Panc1 (cell line): ENCODE results near the gene BRME1. TPM values are rescaled to one million over a fixed set of nuclear protein-coding genes. Genes with fewer than 3 reads are reported as not detected.

Source experiments
- ATAC-seq: fragments of 200-7000 bp; cut with Tn5 transposase; 2 replicates; pipeline ENCODE4 v1.9.1; 2020; ENCODE audit warnings: mild to moderate bottlenecking, moderate library complexity
- BruUV-seq: library from RNA; stranded (reverse); fragments of 400-500 nt; replicated peaks from 2 replicates; lab custom pipeline; 2021; lab: Mats Ljungman, UMichigan
- CTCF ChIA-PET: fragments of 300-600 bp; sonication (Branson Sonifier 250); formaldehyde crosslinking; loops from one replicate; lab custom pipeline; 2022; ENCODE audit warnings: antibody characterized with exemption; lab: Charles Lee
- POLR2A ChIA-PET: fragments of 300-600 bp; sonication (Branson Sonifier 250); formaldehyde crosslinking; loops from one replicate; lab custom pipeline; 2022; ENCODE audit warnings: antibody characterized with exemption; lab: Charles Lee
- DNase-seq: peaks from one replicate; pipeline ENCODE4 v3.0.0-alpha.2; 2010; ENCODE audit warnings: low read depth, low spot score
- H3K27ac ChIP-seq: 2 replicates; pipeline ENCODE4 v1.5.1; 2011; ENCODE audit warnings: mild to moderate bottlenecking, low read length, inconsistent platforms
- H3K27me3 ChIP-seq: fragments of 200-500 bp; sonication (Bioruptor generic); 2 replicates; pipeline ENCODE4 v1.6.0; 2014; ENCODE audit warnings: low read length, inconsistent platforms; ENCODE audit not compliant: control insufficient read depth, insufficient read depth
- H3K36me3 ChIP-seq: fragments of 200-500 bp; sonication (Bioruptor generic); 2 replicates; pipeline ENCODE4 v1.5.1; 2014; ENCODE audit warnings: inconsistent platforms, mild to moderate bottlenecking, low read length, moderate library complexity; ENCODE audit not compliant: control insufficient read depth, insufficient read depth
- H3K4me1 ChIP-seq: 2 replicates; pipeline ENCODE4 v1.5.1; 2011; ENCODE audit warnings: inconsistent platforms, mild to moderate bottlenecking, low read length, moderate library complexity; ENCODE audit not compliant: control insufficient read depth, insufficient read depth
- H3K4me3 ChIP-seq, 2 experiments: 2 replicates each; pipeline ENCODE4 v1.5.1; 2011 to 2012; ENCODE audit warnings: low read depth in 2 of 2, low read length in 2 of 2, mild to moderate bottlenecking in 2 of 2, inconsistent platforms in 1 of 2, moderate library complexity in 1 of 2
- H3K9me3 ChIP-seq: fragments of 200-500 bp; sonication (Bioruptor generic); 2 replicates; pipeline ENCODE4 v1.5.1; 2014; ENCODE audit warnings: low read depth, mild to moderate bottlenecking, inconsistent platforms, low read length, moderate library complexity; ENCODE audit not compliant: control insufficient read depth, insufficient read depth
- POLR2AphosphoS5 ChIP-seq: IDR thresholded peaks from 2 replicates; pipeline ENCODE4 v1.6.1; 2012; ENCODE audit warnings: mild to moderate bottlenecking, low read depth, low read length, moderate library complexity
- SIN3A ChIP-seq: IDR thresholded peaks from 2 replicates; pipeline ENCODE4 v1.6.1; 2012; ENCODE audit warnings: low read depth, mild to moderate bottlenecking, low read length, moderate library complexity, borderline replicate concordance; ENCODE audit not compliant: insufficient read depth
- TCF7L2 ChIP-seq: IDR thresholded peaks from 2 replicates; pipeline ENCODE4 v1.6.1; 2011; ENCODE audit warnings: mild to moderate bottlenecking, low read depth, low read length, inconsistent platforms
- in situ Hi-C: cut with HindIII; loops from 2 replicates; pipeline ENCODE4 v1.10.0; 2016; ENCODE audit warnings: low sequenced_read_pairs, low pct_unique_long_range_greater_than_20kb
- intact Hi-C: fragments of 100-400 bp; cut with micrococcal nuclease; formaldehyde crosslinking; loops from one replicate; pipeline ENCODE4 v1.10.0; 2022; ENCODE audit not compliant: unreplicated experiment
- total RNA-seq: library from RNA; stranded (reverse); gene quantifications from one replicate; pipeline ENCODE4 v1.2.1, GENCODE V29; 2021; ENCODE audit not compliant: unreplicated experiment
- TF ChIP-seq, protein P1 (sequence below): fragments of 450-650 bp; IDR thresholded peaks from 2 replicates; pipeline ENCODE4 v1.5.1; 2017; ENCODE audit warnings: mild to moderate bottlenecking
- TF ChIP-seq, protein P2 (sequence below), 2 experiments: IDR thresholded peaks; 2 replicates each; pipeline ENCODE4 v1.6.1; 2011 to 2012; ENCODE audit warnings: low read depth in 2 of 2, control low read depth in 1 of 2, low read length in 1 of 2, mild to moderate bottlenecking in 1 of 2, moderate library complexity in 1 of 2; ENCODE audit not compliant: insufficient read depth in 1 of 2

The BRME1 gene
- total RNA-seq, 1 experiment from 2014 or later = 6.5 TPM

DNA sequence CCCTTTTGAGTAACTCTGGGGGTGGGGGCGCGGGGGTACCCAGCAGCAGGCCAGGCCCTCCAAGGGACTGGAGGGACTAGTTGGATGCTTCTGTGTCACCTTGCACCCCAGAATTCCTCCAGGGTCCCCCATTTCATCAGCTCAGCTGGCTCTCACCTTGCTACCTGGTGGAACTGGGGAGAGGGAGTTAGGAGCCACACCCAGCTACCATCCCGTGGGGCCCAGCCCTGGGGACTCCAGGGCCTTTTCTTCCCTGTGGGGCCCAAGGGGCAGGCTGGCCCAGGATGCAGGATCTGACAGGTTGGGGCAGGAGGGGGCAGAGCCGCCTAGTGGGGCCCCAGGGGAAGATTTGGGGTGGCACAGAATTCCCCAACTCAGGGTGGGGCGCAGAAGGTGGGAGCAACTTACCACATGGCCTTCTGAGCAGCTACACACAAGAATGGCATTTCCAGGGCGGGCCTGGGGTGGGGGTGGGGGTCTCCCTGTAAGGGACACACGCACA is 61.7 kb downstream of the BRME1 start:
- Histone ChIP-seq H3K4me1 (peaks cover 44% of the 10 kb centered on the region), H3K36me3 (peaks cover 8% of the 10 kb centered on the region; the same call in 1 of the 2 replicates), H3K9me3 (no peaks in the 10 kb centered on the region), H3K27ac (peak overlapping the region; percentile 97), H3K4me3 (peak overlapping the region in 1 of 2 experiments; percentile 73; a peak in 2 of 4 replicates), H3K27me3 (no peaks in the 10 kb centered on the region)
- CTCF ChIA-PET = no interaction called here
- no peak for ATAC-seq
- in situ Hi-C loops (no loop called here), intact Hi-C loops (no loop called here)
- TF ChIP-seq TCF7L2 (no peak), POLR2AphosphoS5 (no peak), SIN3A (no peak)
- TF ChIP-seq, protein P1, sequence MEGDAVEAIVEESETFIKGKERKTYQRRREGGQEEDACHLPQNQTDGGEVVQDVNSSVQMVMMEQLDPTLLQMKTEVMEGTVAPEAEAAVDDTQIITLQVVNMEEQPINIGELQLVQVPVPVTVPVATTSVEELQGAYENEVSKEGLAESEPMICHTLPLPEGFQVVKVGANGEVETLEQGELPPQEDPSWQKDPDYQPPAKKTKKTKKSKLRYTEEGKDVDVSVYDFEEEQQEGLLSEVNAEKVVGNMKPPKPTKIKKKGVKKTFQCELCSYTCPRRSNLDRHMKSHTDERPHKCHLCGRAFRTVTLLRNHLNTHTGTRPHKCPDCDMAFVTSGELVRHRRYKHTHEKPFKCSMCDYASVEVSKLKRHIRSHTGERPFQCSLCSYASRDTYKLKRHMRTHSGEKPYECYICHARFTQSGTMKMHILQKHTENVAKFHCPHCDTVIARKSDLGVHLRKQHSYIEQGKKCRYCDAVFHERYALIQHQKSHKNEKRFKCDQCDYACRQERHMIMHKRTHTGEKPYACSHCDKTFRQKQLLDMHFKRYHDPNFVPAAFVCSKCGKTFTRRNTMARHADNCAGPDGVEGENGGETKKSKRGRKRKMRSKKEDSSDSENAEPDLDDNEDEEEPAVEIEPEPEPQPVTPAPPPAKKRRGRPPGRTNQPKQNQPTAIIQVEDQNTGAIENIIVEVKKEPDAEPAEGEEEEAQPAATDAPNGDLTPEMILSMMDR = no peak
- TF ChIP-seq, protein P2, sequence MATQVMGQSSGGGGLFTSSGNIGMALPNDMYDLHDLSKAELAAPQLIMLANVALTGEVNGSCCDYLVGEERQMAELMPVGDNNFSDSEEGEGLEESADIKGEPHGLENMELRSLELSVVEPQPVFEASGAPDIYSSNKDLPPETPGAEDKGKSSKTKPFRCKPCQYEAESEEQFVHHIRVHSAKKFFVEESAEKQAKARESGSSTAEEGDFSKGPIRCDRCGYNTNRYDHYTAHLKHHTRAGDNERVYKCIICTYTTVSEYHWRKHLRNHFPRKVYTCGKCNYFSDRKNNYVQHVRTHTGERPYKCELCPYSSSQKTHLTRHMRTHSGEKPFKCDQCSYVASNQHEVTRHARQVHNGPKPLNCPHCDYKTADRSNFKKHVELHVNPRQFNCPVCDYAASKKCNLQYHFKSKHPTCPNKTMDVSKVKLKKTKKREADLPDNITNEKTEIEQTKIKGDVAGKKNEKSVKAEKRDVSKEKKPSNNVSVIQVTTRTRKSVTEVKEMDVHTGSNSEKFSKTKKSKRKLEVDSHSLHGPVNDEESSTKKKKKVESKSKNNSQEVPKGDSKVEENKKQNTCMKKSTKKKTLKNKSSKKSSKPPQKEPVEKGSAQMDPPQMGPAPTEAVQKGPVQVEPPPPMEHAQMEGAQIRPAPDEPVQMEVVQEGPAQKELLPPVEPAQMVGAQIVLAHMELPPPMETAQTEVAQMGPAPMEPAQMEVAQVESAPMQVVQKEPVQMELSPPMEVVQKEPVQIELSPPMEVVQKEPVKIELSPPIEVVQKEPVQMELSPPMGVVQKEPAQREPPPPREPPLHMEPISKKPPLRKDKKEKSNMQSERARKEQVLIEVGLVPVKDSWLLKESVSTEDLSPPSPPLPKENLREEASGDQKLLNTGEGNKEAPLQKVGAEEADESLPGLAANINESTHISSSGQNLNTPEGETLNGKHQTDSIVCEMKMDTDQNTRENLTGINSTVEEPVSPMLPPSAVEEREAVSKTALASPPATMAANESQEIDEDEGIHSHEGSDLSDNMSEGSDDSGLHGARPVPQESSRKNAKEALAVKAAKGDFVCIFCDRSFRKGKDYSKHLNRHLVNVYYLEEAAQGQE (IDR thresholded peaks at IDR 0.05; ENCODE audit: insufficient read depth in 1 of 2, low read depth in 2 of 2, low read length in 1 of 2) = no peak
- no peak for DNase-seq
- BruUV-seq = no TSS peak
- POLR2A ChIA-PET = interaction anchor here (0.6 to 1.6 kb wide), 2 partner anchors 8 to 13 kb away, joined by 6 read pairs; no protein-coding TSS in a partner anchor

DNA sequence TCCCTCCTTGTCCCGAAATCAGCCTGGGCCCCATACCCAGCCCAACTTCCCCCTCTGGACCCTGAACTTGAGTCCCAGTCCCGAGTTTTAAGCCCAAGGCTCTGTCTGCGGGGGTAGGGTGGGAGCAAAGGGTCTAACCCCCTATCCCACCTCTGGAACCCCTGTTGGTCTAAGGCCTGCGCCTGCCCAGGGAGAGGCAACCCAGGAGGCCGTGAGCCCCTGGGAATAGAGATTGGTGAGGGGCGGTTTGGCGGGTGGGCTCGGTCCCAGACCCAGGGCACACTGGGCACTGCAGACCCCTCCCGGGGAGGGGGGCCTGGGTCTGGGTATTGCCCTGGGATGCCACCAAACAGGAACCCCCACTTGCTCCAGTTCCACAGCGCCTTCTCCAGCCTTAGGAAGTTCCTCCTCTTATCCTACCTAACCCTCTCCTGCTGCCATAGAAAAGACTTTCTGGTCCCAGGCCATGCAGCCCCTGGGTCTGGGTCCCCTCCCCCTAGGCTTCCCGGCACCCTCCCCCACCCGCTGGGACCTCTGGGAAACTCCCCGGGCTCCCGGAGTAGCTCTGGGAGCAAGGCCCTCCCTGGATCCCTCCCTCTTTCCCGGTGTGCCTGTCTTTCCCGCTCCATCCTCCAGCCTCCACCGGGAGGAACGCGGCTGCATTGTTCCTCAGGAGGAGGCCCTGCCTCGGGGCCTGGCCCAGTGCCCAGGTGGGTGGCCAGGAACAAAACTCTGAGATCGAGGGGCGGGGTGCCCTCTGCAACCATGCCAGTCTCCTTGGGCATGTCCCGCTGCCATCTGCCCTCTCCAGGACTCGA is 62.6 kb downstream of the BRME1 start:
- in situ Hi-C loops = no loop called here
- Histone ChIP-seq H3K4me3 (peak overlapping the region; percentile 73 to 81), H3K36me3 (peaks cover 8% of the 10 kb centered on the region; the same call in 1 of the 2 replicates), H3K9me3 (no peaks in the 10 kb centered on the region), H3K27me3 (no peaks in the 10 kb centered on the region), H3K27ac (peak overlapping the region; percentile 97), H3K4me1 (peaks cover 39% of the 10 kb centered on the region)
- peak; percentile 27 for ATAC-seq
- DNase-seq = no peak
- ChIA-PET CTCF (no interaction called here), POLR2A (interaction anchor here (0.5 to 1.6 kb wide), 3 partner anchors 9 to 13 kb away, joined by 6 to 8 read pairs (median 6); no protein-coding TSS in a partner anchor)
- no TSS peak for BruUV-seq
- TF ChIP-seq TCF7L2 = no peak
- peak; percentile 15; the same call in 1 of the 2 replicates for TF ChIP-seq POLR2AphosphoS5
- intact Hi-C loops = no loop called here
